SK-N-SH (cell line): ENCODE data around the gene RPL12. TPM values are rescaled to one million over a fixed set of nuclear protein-coding genes. Genes with fewer than 3 reads are reported as not detected.

Experiments used
- CTCF ChIA-PET: fragments of 300-600, 350-600 bp; formaldehyde crosslinking; extraction: SDS; loops from one replicate; lab custom pipeline; 2021; lab: Yijun Ruan, JAX
- POLR2A ChIA-PET: fragments of 350-600 bp; sonication (Branson Sonifier 250); formaldehyde crosslinking; extraction: SDS; loops from one replicate; lab custom pipeline; 2020; ENCODE audit warnings: antibody characterized with exemption, inconsistent platforms; lab: Yijun Ruan, JAX
- DNase-seq: peaks from one replicate; pipeline ENCODE4 v3.0.0; 2012
- H2AFZ ChIP-seq: fragments of 200-600 bp; sonication (generic); 2 replicates; pipeline ENCODE4 v1.8.1; 2016; ENCODE audit warnings: antibody characterized with exemption, mild to moderate bottlenecking, low read depth
- H3F3A ChIP-seq: fragments of 200-600 bp; sonication (generic); replicated peaks from 2 replicates; pipeline ENCODE3; 2016; ENCODE audit warnings: antibody characterized with exemption, mild to moderate bottlenecking; ENCODE audit not compliant: insufficient read depth
- H3K27ac ChIP-seq, 2 experiments: fragments of 200-500 bp in 1 of 2; fragments of 200-600 bp in 1 of 2; sonication (Bioruptor generic) in 1 of 2; sonication (generic), shearing (Covaris generic) in 1 of 2; 2 replicates each; pipeline versions ENCODE4 v1.5.1 to v1.6.1; 2014 to 2016; ENCODE audit warnings: low read depth in 2 of 2, inconsistent platforms in 1 of 2, low read length in 1 of 2, mild to moderate bottlenecking in 1 of 2, mixed read lengths in 1 of 2
- H3K27me3 ChIP-seq: fragments of 200-600 bp; sonication (generic), shearing (Covaris generic); 2 replicates; pipeline ENCODE4 v1.6.1; 2016; ENCODE audit warnings: mixed run types; ENCODE audit not compliant: insufficient read depth
- H3K36me3 ChIP-seq, 2 experiments: fragments of 200-500 bp in 1 of 2; fragments of 200-600 bp in 1 of 2; sonication (Bioruptor generic) in 1 of 2; sonication (generic) in 1 of 2; replicated peaks in 1 of 2; 2 replicates each; pipeline versions ENCODE3 to v1.5.1; 2014 to 2016; ENCODE audit warnings: low read length in 1 of 2, mild to moderate bottlenecking in 1 of 2; ENCODE audit not compliant: insufficient read depth in 2 of 2, control insufficient read depth in 1 of 2
- H3K4me1 ChIP-seq, 2 experiments: fragments of 200-500 bp in 1 of 2; fragments of 200-600 bp in 1 of 2; sonication (Bioruptor generic) in 1 of 2; sonication (generic), shearing (Covaris generic) in 1 of 2; 2 replicates each; pipeline versions ENCODE4 v1.5.1 to v1.6.1; 2014 to 2016; ENCODE audit warnings: low read depth in 1 of 2, low read length in 1 of 2, mixed run types in 1 of 2; ENCODE audit not compliant: insufficient read depth in 2 of 2, control insufficient read depth in 1 of 2
- H3K4me2 ChIP-seq: fragments of 200-600 bp; sonication (generic), shearing (Covaris generic); 2 replicates; pipeline ENCODE4 v1.6.1; 2017; ENCODE audit warnings: mixed run types
- H3K4me3 ChIP-seq, 2 experiments: fragments of 200-500 bp in 1 of 2; fragments of 200-600 bp in 1 of 2; sonication (Bioruptor generic) in 1 of 2; sonication (generic), shearing (Covaris generic) in 1 of 2; 2 replicates each; pipeline versions ENCODE4 v1.5.1 to v1.8.1; 2014 to 2016; ENCODE audit warnings: low read depth in 2 of 2, inconsistent platforms in 1 of 2, low read length in 1 of 2, mild to moderate bottlenecking in 1 of 2, mixed read lengths in 1 of 2, moderate library complexity in 1 of 2
- H3K79me2 ChIP-seq: fragments of 200-600 bp; sonication (generic); 2 replicates; pipeline ENCODE4 v1.8.1; 2017; ENCODE audit warnings: mild to moderate bottlenecking; ENCODE audit not compliant: insufficient read depth
- H3K9ac ChIP-seq: fragments of 200-600 bp; sonication (generic); 2 replicates; pipeline ENCODE4 v1.6.1; 2017; ENCODE audit warnings: mixed run types
- H3K9me2 ChIP-seq: fragments of 200-600 bp; sonication (generic); 2 replicates; pipeline ENCODE4 v1.6.1; 2017; ENCODE audit warnings: mixed run types
- H3K9me3 ChIP-seq: fragments of 200-600 bp; sonication (generic); 2 replicates; pipeline ENCODE4 v1.6.1; 2017; ENCODE audit warnings: mixed run types, mild to moderate bottlenecking, moderate library complexity
- H4K20me1 ChIP-seq: fragments of 200-600 bp; sonication (generic); 2 replicates; pipeline ENCODE4 v1.6.1; 2017; ENCODE audit warnings: mild to moderate bottlenecking, mixed run types; ENCODE audit not compliant: insufficient read depth
- CTCF ChIP-seq: fragments of 200-600 bp; sonication (generic); IDR thresholded peaks from 2 replicates; pipeline ENCODE4 v1.6.1; 2017; ENCODE audit warnings: antibody characterized with exemption, mild to moderate bottlenecking, moderate library complexity
- ELF1 ChIP-seq: IDR thresholded peaks from 2 replicates; pipeline ENCODE4 v1.4.0; 2012
- MAX ChIP-seq: IDR thresholded peaks from 2 replicates; pipeline ENCODE4 v1.4.0; 2012; ENCODE audit warnings: low read depth
- POLR2AphosphoS5 ChIP-seq: IDR thresholded peaks from 2 replicates; pipeline ENCODE4 v1.6.1; 2012; ENCODE audit warnings: low read depth, low read length
- RCOR1 ChIP-seq: fragments of 150-350 bp; IDR thresholded peaks from 2 replicates; pipeline ENCODE4 v1.6.1; 2017; ENCODE audit warnings: antibody characterized with exemption, low read length
- REST ChIP-seq: IDR thresholded peaks from 2 replicates; pipeline ENCODE4 v1.6.1; 2012; ENCODE audit warnings: mild to moderate bottlenecking, low read depth, low read length, moderate library complexity
- RFX5 ChIP-seq: IDR thresholded peaks from 2 replicates; pipeline ENCODE4 v1.6.1; 2012; ENCODE audit warnings: mild to moderate bottlenecking, improper control_type of control experiment, low read length
- SIN3A ChIP-seq: IDR thresholded peaks from 2 replicates; pipeline ENCODE4 v1.6.1; 2012; ENCODE audit warnings: low read depth, mild to moderate bottlenecking, low read length, moderate library complexity, borderline replicate concordance
- TAF1 ChIP-seq: IDR thresholded peaks from 2 replicates; pipeline ENCODE4 v1.6.1; 2012; ENCODE audit warnings: low read depth, mild to moderate bottlenecking, low read length, moderate library complexity, borderline replicate concordance
- USF2 ChIP-seq: fragments of 150-350 bp; IDR thresholded peaks from 2 replicates; pipeline ENCODE4 v1.6.1; 2017; ENCODE audit warnings: antibody characterized with exemption, low read length, low read depth, borderline replicate concordance
- ZBTB33 ChIP-seq: IDR thresholded peaks from 2 replicates; pipeline ENCODE4 v1.4.0; 2012; ENCODE audit warnings: low read depth, borderline replicate concordance
- WGBS: methylation state at CpG from one replicate; pipeline ENCODE4 v1.1.6; 2017; ENCODE audit warnings: low lambda C conversion rate; 5-methylcytosine and 5-hydroxymethylcytosine counted together
- polyA plus RNA-seq, 3 experiments: library from polyadenylated mRNA; depleted of rRNA; stranded (reverse); fragments of >200 nt; gene quantifications; 2 replicates each; pipeline ENCODE4 v1.2.3, GENCODE V29; 2012

The RPL12 gene
- polyA plus RNA-seq, 1 of the 3 experiments (the other 2 are of a cell fraction) = 3,270 TPM

GRCh38 chr9:127423476-127423933, 27.7 kb downstream of the RPL12 start:
- peaks cover 10% of the 10 kb centered on the region; the same call in 1 of the 2 replicates for H4K20me1 ChIP-seq
- H3K4me3 ChIP-seq = peak overlapping the region; percentile 90 to 97
- H3K9me2 ChIP-seq = no peaks in the 10 kb centered on the region
- ChIA-PET CTCF (interaction anchor here (0.9 to 1.7 kb wide), 3 partner anchors 13 to 209 kb away, joined by 3 to 5 read pairs (median 3); no protein-coding TSS in a partner anchor), POLR2A (interaction anchor here (1.0 to 2.2 kb wide), 5 partner anchors 8 to 362 kb away, joined by 3 to 12 read pairs (median 4); partner anchors contain the start of genes CDK9 and SLC2A8)
- H2AFZ ChIP-seq = peak overlapping the region; percentile 93
- H3K36me3 ChIP-seq = peaks cover 6 to 9% of the 10 kb centered on the region in 2 experiments
- H3K27me3 ChIP-seq = no peaks in the 10 kb centered on the region
- no peak for DNase-seq
- peaks cover 7 to 18% of the 10 kb centered on the region in 2 experiments; a peak in 3 of 4 replicates for H3K4me1 ChIP-seq
- H3K9ac ChIP-seq = peak overlapping the region; percentile 72
- H3K4me2 ChIP-seq = peak overlapping the region; percentile 91
- peaks cover 4% of the 10 kb centered on the region for H3F3A ChIP-seq
- TF ChIP-seq MAX (no peak), RFX5 (no peak), ELF1 (no peak), SIN3A (no peak), RCOR1 (no peak), REST (no peak), POLR2AphosphoS5 (no peak), ZBTB33 (no peak), CTCF (no peak), USF2 (no peak), TAF1 (no peak)
- TF ChIP-seq, all 33 proteins: peak for 0
- WGBS = 4% methylated on average over 9 of the region's 9 CpGs
- Histone ChIP-seq H3K79me2 (peaks cover 62% of the 10 kb centered on the region), H3K9me3 (no peaks in the 10 kb centered on the region), H3K27ac (peak overlapping the region; percentile 82 to 98)
